H9 (cell line): ENCODE measurements around the gene ETNPPL. TPM values are rescaled to one million over a fixed set of nuclear protein-coding genes. Genes with fewer than 3 reads are reported as not detected.

Source experiments
- DNase-seq: peaks from one replicate; pipeline ENCODE4 v3.0.0-alpha.2; 2017
- H2AFZ ChIP-seq: one replicate; pipeline ENCODE4 v1.6.1; 2013; ENCODE audit warnings: mild to moderate bottlenecking, low read length, control low read depth, moderate library complexity
- H2AK5ac ChIP-seq: 2 replicates; pipeline ENCODE4 v1.6.1; 2013; ENCODE audit warnings: low read length, control low read depth, mixed read lengths; ENCODE audit not compliant: insufficient read length
- H2BK120ac ChIP-seq: one replicate; pipeline ENCODE4 v1.6.1; 2013; ENCODE audit warnings: low read depth, mild to moderate bottlenecking, low read length, control low read depth, inconsistent platforms; ENCODE audit not compliant: poor library complexity, severe bottlenecking
- H2BK12ac ChIP-seq: 2 replicates; pipeline ENCODE4 v1.6.1; 2013; ENCODE audit warnings: low read length, control low read depth, mixed read lengths, low read depth; ENCODE audit not compliant: insufficient read length
- H2BK15ac ChIP-seq: 2 replicates; pipeline ENCODE4 v1.6.1; 2013; ENCODE audit warnings: low read depth, low read length, control low read depth
- H2BK20ac ChIP-seq: one replicate; pipeline ENCODE4 v1.6.1; 2013; ENCODE audit warnings: low read depth, mild to moderate bottlenecking, low read length, control low read depth, inconsistent platforms; ENCODE audit not compliant: poor library complexity, severe bottlenecking
- H2BK5ac ChIP-seq: 2 replicates; pipeline ENCODE4 v1.6.1; 2013; ENCODE audit warnings: low read length, control low read depth, mixed read lengths; ENCODE audit not compliant: insufficient read length
- H3K14ac ChIP-seq: 2 replicates; pipeline ENCODE4 v1.6.1; 2013; ENCODE audit warnings: low read length, control low read depth; ENCODE audit not compliant: insufficient read depth
- H3K18ac ChIP-seq: 2 replicates; pipeline ENCODE4 v1.6.1; 2013; ENCODE audit warnings: low read depth, mild to moderate bottlenecking, mixed read lengths, low read length, control low read depth; ENCODE audit not compliant: insufficient read length
- H3K23ac ChIP-seq: 2 replicates; pipeline ENCODE4 v1.6.1; 2013; ENCODE audit warnings: low read length, control low read depth, mixed read lengths, low read depth; ENCODE audit not compliant: insufficient read length
- H3K23me2 ChIP-seq: 2 replicates; pipeline ENCODE4 v1.6.1; 2013; ENCODE audit warnings: low read depth, mild to moderate bottlenecking, mixed read lengths, low read length, control low read depth; ENCODE audit not compliant: insufficient read length, poor library complexity, severe bottlenecking
- H3K27ac ChIP-seq: 2 replicates; pipeline ENCODE4 v1.5.1; 2013; ENCODE audit warnings: low read length, control low read depth, mixed read lengths, low read depth; ENCODE audit not compliant: insufficient read length
- H3K27me3 ChIP-seq: 2 replicates; pipeline ENCODE4 v1.6.1; 2013; ENCODE audit warnings: low read length, control low read depth, inconsistent platforms; ENCODE audit not compliant: insufficient read depth
- H3K4ac ChIP-seq: 2 replicates; pipeline ENCODE4 v1.6.1; 2013; ENCODE audit warnings: low read depth, mild to moderate bottlenecking, control low read depth, inconsistent platforms, low read length, moderate library complexity
- H3K4me1 ChIP-seq: 2 replicates; pipeline ENCODE4 v1.6.1; 2013; ENCODE audit warnings: low read length, control low read depth, inconsistent platforms; ENCODE audit not compliant: insufficient read depth
- H3K4me2 ChIP-seq: 2 replicates; pipeline ENCODE4 v1.6.1; 2013; ENCODE audit warnings: low read length, control low read depth, mixed read lengths; ENCODE audit not compliant: insufficient read length, insufficient read depth
- H3K56ac ChIP-seq: 2 replicates; pipeline ENCODE4 v1.6.1; 2013; ENCODE audit warnings: low read depth, mild to moderate bottlenecking, mixed read lengths, low read length, control low read depth; ENCODE audit not compliant: insufficient read length
- H3K79me1 ChIP-seq: 2 replicates; pipeline ENCODE4 v1.6.1; 2013; ENCODE audit warnings: low read depth, mild to moderate bottlenecking, moderate library complexity, low read length, control low read depth, inconsistent platforms; ENCODE audit not compliant: insufficient read depth, poor library complexity, severe bottlenecking
- H3K79me2 ChIP-seq: 2 replicates; pipeline ENCODE4 v1.6.1; 2013; ENCODE audit warnings: low read length, control low read depth, inconsistent platforms; ENCODE audit not compliant: insufficient read depth
- H3K9ac ChIP-seq: 2 replicates; pipeline ENCODE4 v1.6.1; 2013; ENCODE audit warnings: low read length, control low read depth, mixed read lengths; ENCODE audit not compliant: insufficient read length; ENCODE audit errors: extremely low read depth
- H3K9me3 ChIP-seq: one replicate; pipeline ENCODE4 v1.6.1; 2013; ENCODE audit warnings: low read depth, low read length, inconsistent platforms; ENCODE audit not compliant: control insufficient read depth
- H3T11ph ChIP-seq: one replicate; pipeline ENCODE4 v1.6.1; 2013; ENCODE audit warnings: mild to moderate bottlenecking, low read length, control low read depth, inconsistent platforms
- H4K20me1 ChIP-seq: one replicate; pipeline ENCODE4 v1.6.1; 2013; ENCODE audit not compliant: control insufficient read depth, insufficient read length, insufficient read depth
- H4K5ac ChIP-seq: 2 replicates; pipeline ENCODE4 v1.6.1; 2013; ENCODE audit warnings: low read depth, mild to moderate bottlenecking, mixed read lengths, low read length, control low read depth; ENCODE audit not compliant: insufficient read length
- H4K8ac ChIP-seq: replicated peaks from 2 replicates; pipeline ENCODE4 v1.6.1; 2013; ENCODE audit warnings: low read length, control low read depth, mixed read lengths, low read depth; ENCODE audit not compliant: insufficient read length
- H4K91ac ChIP-seq: 2 replicates; pipeline ENCODE4 v1.6.1; 2013; ENCODE audit warnings: low read depth, mild to moderate bottlenecking, moderate library complexity, mixed read lengths, low read length, control low read depth; ENCODE audit not compliant: insufficient read length
- H3K27ac Mint-ChIP-seq, 3 experiments: 2 replicates in 2 of 3; 3 replicates in 1 of 3; pipeline ENCODE4 v1.8.0; 2020 to 2021; ENCODE audit warnings: mixed read lengths in 3 of 3, mild to moderate bottlenecking in 1 of 3, moderate library complexity in 1 of 3
- H3K27me3 Mint-ChIP-seq: 2 replicates; pipeline ENCODE4 v1.8.0; 2021; ENCODE audit warnings: low read depth, mild to moderate bottlenecking, moderate library complexity, mixed read lengths
- H3K36me3 Mint-ChIP-seq, 3 experiments: 2 replicates in 2 of 3; 3 replicates in 1 of 3; pipeline ENCODE4 v1.8.0; 2020 to 2021; ENCODE audit warnings: low read depth in 3 of 3, mixed read lengths in 3 of 3; ENCODE audit not compliant: insufficient read depth in 1 of 3
- H3K4me1 Mint-ChIP-seq, 2 experiments: 2 replicates each; pipeline ENCODE4 v1.8.0; 2020; ENCODE audit warnings: mixed read lengths in 2 of 2
- H3K4me3 Mint-ChIP-seq, 2 experiments: 2 replicates in 1 of 2; 3 replicates in 1 of 2; pipeline ENCODE4 v1.8.0; 2020 to 2021; ENCODE audit warnings: mild to moderate bottlenecking in 2 of 2, mixed read lengths in 2 of 2, moderate library complexity in 1 of 2
- H3K9me3 Mint-ChIP-seq, 2 experiments: 2 replicates in 1 of 2; 3 replicates in 1 of 2; pipeline ENCODE4 v1.8.0; 2020; ENCODE audit warnings: mild to moderate bottlenecking in 2 of 2, mixed read lengths in 2 of 2, moderate library complexity in 1 of 2
- total RNA-seq: library from RNA; stranded (reverse); gene quantifications from 2 replicates; pipeline ENCODE4 v1.2.1, GENCODE V29; 2021
- TF ChIP-seq, protein P1 (sequence below): fragments of 200-600 bp; sonication (generic); conservative IDR thresholded peaks from 3 replicates; pipeline ENCODE4 v1.8.0; 2021; ENCODE audit warnings: antibody characterized with exemption, mild to moderate bottlenecking

The ETNPPL gene
- total RNA-seq, 1 experiment from 2014 or later: 1.3 TPM

DNA sequence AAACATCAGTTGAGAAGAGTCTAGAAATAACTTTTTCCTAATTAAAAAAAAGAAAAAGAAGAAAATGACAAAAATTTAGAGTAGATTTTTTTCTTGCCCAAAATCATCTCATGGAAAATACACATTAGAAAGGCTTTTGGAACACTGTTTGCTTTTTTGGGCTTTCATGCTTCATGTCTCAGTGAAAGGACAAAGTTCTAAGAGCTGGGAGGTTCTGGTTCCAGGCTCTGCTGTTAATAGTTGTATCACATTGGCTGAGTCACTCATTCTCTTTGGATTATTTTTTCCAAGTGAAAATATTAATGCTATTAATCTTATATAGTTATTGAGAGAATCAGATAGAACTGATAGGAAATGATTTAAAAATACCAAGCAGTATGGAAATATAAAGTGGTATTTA lies 32.9 kb upstream of the ETNPPL start:
- no peaks in the 10 kb centered on the region for H3K23me2 ChIP-seq
- no peak overlapping the region for H3K23ac ChIP-seq
- H2BK120ac ChIP-seq: no peak overlapping the region
- H3K27me3 ChIP-seq: no peaks in the 10 kb centered on the region
- H3K18ac ChIP-seq: no peak overlapping the region
- H3K4me3 Mint-ChIP-seq: no peak overlapping the region
- no peaks in the 10 kb centered on the region for H3K9me3 ChIP-seq
- H3K9ac ChIP-seq: no peak overlapping the region
- no peaks in the 10 kb centered on the region for H4K20me1 ChIP-seq
- H3K4ac ChIP-seq: no peak overlapping the region
- H2AK5ac ChIP-seq: no peak overlapping the region
- TF ChIP-seq, protein P1, sequence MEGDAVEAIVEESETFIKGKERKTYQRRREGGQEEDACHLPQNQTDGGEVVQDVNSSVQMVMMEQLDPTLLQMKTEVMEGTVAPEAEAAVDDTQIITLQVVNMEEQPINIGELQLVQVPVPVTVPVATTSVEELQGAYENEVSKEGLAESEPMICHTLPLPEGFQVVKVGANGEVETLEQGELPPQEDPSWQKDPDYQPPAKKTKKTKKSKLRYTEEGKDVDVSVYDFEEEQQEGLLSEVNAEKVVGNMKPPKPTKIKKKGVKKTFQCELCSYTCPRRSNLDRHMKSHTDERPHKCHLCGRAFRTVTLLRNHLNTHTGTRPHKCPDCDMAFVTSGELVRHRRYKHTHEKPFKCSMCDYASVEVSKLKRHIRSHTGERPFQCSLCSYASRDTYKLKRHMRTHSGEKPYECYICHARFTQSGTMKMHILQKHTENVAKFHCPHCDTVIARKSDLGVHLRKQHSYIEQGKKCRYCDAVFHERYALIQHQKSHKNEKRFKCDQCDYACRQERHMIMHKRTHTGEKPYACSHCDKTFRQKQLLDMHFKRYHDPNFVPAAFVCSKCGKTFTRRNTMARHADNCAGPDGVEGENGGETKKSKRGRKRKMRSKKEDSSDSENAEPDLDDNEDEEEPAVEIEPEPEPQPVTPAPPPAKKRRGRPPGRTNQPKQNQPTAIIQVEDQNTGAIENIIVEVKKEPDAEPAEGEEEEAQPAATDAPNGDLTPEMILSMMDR: no peak
- no peak overlapping the region for H2BK12ac ChIP-seq
- no peak overlapping the region for H2AFZ ChIP-seq
- no peaks in the 10 kb centered on the region for H3K79me1 ChIP-seq
- H4K8ac ChIP-seq: no peak overlapping the region
- no peak overlapping the region for H4K91ac ChIP-seq
- no peak overlapping the region for H2BK20ac ChIP-seq
- no peaks in the 10 kb centered on the region for H3K36me3 Mint-ChIP-seq
- H3K4me2 ChIP-seq: no peak overlapping the region
- H2BK15ac ChIP-seq: no peak overlapping the region
- no peak overlapping the region for H3T11ph ChIP-seq
- H3K4me1 Mint-ChIP-seq: no peaks in the 10 kb centered on the region
- no peak overlapping the region for H4K5ac ChIP-seq
- H3K27me3 Mint-ChIP-seq: no peaks in the 10 kb centered on the region
- no peaks in the 10 kb centered on the region for H3K79me2 ChIP-seq
- no peak overlapping the region for H3K27ac ChIP-seq
- no peak overlapping the region for H3K27ac Mint-ChIP-seq
- DNase-seq: no peak
- H3K14ac ChIP-seq: no peak overlapping the region
- H3K9me3 Mint-ChIP-seq: no peaks in the 10 kb centered on the region
- no peak overlapping the region for H3K56ac ChIP-seq
- H2BK5ac ChIP-seq: no peak overlapping the region
- H3K4me1 ChIP-seq: no peaks in the 10 kb centered on the region
